ENCODE measurements around the gene BICRA.

DNA sequence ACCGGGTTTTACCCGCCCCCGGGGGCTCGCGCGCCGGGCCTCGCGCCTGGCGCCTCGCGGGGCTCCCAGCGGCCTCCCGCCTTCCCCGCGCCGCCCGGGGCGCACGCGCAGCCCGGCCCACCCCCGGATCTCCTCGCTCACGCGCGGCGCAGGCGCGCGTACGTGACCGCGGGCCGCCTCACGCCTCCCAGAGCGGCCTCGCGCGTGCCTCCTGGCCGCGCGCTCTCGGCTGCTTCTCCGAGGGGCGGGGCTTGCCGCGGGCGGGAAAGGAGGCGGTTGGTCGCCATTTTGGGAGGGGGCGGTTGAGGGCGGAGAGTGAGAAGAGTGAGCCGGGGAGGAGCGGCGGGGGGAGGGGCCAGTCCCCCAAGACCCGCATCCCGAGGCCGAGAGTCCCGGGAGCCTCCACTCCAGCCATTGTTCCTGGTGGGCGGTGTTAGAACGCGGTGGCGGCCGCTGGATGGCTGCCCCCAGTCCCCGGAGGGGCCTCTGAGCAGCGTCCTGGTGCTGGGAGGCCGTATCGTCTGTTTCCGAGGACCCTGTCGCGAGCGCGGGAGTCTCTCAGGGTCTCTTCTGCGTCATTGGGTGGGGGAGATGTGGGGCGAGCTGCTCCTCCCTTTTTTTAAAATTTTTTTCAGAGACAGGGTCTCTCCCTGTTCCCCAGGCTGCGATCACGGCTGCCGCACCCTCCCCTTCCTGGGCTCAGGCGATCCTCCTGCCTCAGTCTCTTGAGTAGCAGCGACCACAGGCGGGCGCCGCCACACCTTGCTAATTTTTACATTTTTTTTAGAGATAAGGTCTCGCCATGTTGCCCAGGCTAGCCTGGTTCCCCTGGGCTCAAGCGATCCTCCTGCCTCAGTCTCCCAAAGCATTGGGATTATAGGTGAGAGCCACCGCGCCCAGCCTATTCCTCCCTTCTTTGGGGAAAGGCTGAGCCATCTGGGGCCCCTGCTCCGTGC, 35.6 kb upstream of the BICRA start, which contains the start of gene ZNF541:
- TF ChIP-seq CTCF (IDR thresholded peaks at IDR 0.05; ENCODE audit: low read length): no peak
- TF ChIP-seq EZH2 (IDR thresholded peaks at IDR 0.05; ENCODE audit: borderline replicate concordance, low read length): no peak
